22Rv1 (cell line): ENCODE measurements around the gene COX6B1.

Experiments
- ZFX ChIP-seq: fragments of 450-650 bp; IDR thresholded peaks from 2 replicates; pipeline ENCODE4 v1.6.1; 2017; ENCODE audit warnings: antibody characterized with exemption, borderline replicate concordance
- TF ChIP-seq, protein P1 (sequence below): fragments of 450-650 bp; IDR thresholded peaks from 2 replicates; pipeline ENCODE4 v1.5.1; 2017; ENCODE audit warnings: mild to moderate bottlenecking

DNA sequence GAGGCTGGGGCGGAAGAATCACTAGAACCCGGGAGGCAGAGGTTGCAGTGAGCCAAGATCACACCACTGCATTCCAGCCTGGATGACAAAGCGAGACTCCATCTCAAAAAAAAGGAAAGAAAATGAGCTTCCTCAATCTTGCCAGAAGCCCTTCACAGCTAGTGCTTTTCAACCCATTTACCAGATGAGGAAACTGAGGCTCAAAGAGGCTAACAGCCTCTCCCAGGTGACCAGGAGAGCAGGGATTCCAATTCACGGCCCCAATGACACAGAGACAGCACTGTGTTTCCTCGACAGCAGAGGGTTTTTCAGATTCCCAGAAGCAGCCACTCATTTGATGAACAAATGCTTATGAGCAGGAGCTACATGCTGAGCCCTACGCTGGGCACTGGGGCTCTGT lies 21.4 kb downstream of the COX6B1 start:
- TF ChIP-seq, protein P1, sequence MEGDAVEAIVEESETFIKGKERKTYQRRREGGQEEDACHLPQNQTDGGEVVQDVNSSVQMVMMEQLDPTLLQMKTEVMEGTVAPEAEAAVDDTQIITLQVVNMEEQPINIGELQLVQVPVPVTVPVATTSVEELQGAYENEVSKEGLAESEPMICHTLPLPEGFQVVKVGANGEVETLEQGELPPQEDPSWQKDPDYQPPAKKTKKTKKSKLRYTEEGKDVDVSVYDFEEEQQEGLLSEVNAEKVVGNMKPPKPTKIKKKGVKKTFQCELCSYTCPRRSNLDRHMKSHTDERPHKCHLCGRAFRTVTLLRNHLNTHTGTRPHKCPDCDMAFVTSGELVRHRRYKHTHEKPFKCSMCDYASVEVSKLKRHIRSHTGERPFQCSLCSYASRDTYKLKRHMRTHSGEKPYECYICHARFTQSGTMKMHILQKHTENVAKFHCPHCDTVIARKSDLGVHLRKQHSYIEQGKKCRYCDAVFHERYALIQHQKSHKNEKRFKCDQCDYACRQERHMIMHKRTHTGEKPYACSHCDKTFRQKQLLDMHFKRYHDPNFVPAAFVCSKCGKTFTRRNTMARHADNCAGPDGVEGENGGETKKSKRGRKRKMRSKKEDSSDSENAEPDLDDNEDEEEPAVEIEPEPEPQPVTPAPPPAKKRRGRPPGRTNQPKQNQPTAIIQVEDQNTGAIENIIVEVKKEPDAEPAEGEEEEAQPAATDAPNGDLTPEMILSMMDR = no peak
- TF ChIP-seq ZFX = no peak
